ENCODE data around the gene SNRPA1. TPM values are rescaled to one million over a fixed set of nuclear protein-coding genes. Genes with fewer than 3 reads are reported as not detected.

Gene SNRPA1
- total RNA-seq, 1 donor from 2014 or later: 30.4 TPM

- ATAC-seq (peak; percentile 51), DNase-seq (ENCODE audit: missing footprints) (no peak)
- intact Hi-C loops (cut with DNase I): loop anchor here (5.0 kb wide), 1 partner anchor 642 kb away; no protein-coding TSS in a partner anchor
These were observed 25.4 kb downstream of the SNRPA1 start for GRCh38 chr15:101269479-101270223.

DNA sequence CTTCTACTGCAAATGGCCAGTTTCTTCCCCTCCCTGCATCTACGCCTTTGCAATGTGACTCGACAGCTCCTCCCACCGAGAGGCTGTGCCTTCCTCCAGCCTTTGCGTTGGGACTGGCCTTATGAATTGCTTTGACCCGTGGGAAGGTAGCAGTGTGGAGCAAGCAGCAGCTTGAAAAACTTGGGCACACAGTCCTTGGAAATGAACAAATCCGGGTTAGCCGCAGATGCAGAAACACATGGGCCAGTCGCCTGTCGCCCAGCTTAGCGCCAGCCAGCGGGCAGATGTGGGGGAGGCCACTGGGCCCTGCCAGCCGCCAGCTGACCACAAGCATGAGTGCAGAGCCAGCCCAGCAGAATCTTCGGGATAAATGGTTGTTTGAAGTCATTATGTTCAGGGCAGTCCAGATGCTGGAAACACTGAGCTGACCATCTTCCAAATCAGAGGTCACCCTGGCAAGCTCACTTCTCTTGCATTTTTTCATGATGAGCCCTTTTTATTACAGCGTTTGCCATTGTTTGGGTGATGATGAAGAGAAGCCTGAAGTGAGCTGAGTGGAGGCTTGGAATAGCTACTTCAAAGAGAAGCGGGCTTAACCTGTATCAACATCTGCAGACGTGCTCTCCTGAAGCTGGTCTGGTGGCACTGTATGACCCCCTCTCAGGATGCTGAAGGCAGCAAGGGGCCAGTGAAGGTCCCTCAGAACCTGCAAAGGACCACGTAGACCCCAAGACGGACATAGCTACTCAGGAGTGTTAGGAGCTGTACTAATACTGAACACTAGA lies 27.5 kb downstream of the SNRPA1 start:
- ATAC-seq: peak; percentile 63
- DNase-seq (ENCODE audit: missing footprints): no peak
- intact Hi-C loops (cut with DNase I): loop anchor here (5.0 kb wide), 1 partner anchor 640 kb away; no protein-coding TSS in a partner anchor

GRCh38 chr15:101266787-101267186 lies 28.3 kb downstream of the SNRPA1 start:
- intact Hi-C loops (cut with DNase I): loop anchor here (5.0 kb wide), 1 partner anchor 639 kb away; no protein-coding TSS in a partner anchor
- ATAC-seq: peak; percentile 3
- no peak for DNase-seq (ENCODE audit: missing footprints)

GRCh38 chr15:101266034-101266433 lies 29.0 kb downstream of the SNRPA1 start:
- no peak for ATAC-seq
- DNase-seq (ENCODE audit: missing footprints): no peak
- intact Hi-C loops (cut with DNase I): loop anchor here (5.0 kb wide), 1 partner anchor 639 kb away; no protein-coding TSS in a partner anchor

GRCh38 chr15:101264911-101265641 lies 30.0 kb downstream of the SNRPA1 start:
- DNase-seq (ENCODE audit: missing footprints) (no peak), ATAC-seq (no peak)
- intact Hi-C loops (cut with DNase I): loop anchor here (5.0 kb wide), 1 partner anchor 638 kb away; no protein-coding TSS in a partner anchor

DNA sequence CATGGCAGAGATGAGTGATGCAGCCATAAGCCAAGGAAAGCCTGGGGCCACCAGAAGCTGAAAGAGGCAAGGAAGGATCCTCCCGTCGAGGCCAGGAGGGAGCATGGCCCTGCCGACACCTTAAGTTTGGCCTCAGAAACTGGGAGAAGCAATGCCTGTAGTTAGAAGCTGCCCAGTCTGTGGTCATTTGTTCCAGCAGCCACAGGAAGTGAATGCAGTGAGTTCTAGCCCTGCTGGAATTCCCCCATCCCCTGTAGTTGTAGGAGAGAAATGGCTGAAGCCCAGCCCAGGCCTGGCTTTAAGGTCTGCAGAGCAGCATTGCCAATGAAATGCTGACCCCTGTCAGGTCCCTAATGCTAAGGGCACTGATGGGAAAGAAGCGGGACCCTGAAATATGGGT lies 31.0 kb downstream of the SNRPA1 start:
- no peak for DNase-seq (ENCODE audit: missing footprints)
- no peak for ATAC-seq
- intact Hi-C loops (cut with DNase I): no loop called here

- no peak for ATAC-seq
- intact Hi-C loops (cut with DNase I): no loop called here
These were observed 32.5 kb downstream of the SNRPA1 start for GRCh38 chr15:101262551-101262950.

GRCh38 chr15:101258238-101259144 lies 36.6 kb downstream of the SNRPA1 start:
- no peak for DNase-seq (ENCODE audit: missing footprints)
- intact Hi-C loops (cut with DNase I): loop anchor here (1.0 to 5.0 kb wide), 3 partner anchors 169 to 341 kb away; partner anchors contain the start of gene LRRK1
- ATAC-seq: peak; percentile 53

More at GRCh38 chr15:101262551-101262950, 32.5 kb downstream of the SNRPA1 start:
- no peak for DNase-seq (ENCODE audit: missing footprints)

DNA sequence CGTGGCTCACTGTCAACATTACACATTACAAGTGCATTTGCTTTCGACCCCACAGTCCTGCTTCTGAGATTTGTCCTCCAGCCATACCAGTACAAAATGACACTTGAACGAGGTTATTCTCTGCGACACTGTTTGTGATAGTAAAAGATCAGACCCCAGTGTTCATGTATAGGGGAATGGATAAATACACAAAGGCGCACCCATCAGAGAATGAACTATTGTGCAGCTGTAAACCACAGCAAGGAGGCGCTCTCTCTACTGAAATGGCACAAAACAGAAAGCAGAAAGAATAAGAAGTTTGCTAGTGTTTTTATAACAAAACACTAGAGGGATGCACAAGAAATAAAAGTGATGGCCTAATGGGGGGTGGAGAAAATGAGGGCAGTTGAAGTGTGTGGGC lies 38.3 kb downstream of the SNRPA1 start:
- intact Hi-C loops (cut with DNase I): loop anchor here (5.0 kb wide), 1 partner anchor 339 kb away; the partner anchor contains the start of gene LRRK1
- ATAC-seq: no peak
- no peak for DNase-seq (ENCODE audit: missing footprints)

GRCh38 chr15:101255615-101256241 lies 39.3 kb downstream of the SNRPA1 start:
- DNase-seq (ENCODE audit: missing footprints) (no peak), ATAC-seq (peak; percentile 47)
- intact Hi-C loops (cut with DNase I): loop anchor here (5.0 kb wide), 1 partner anchor 338 kb away; the partner anchor contains the start of gene LRRK1

- no peak for ATAC-seq
- intact Hi-C loops (cut with DNase I): loop anchor here (5.0 kb wide), 1 partner anchor 338 kb away; the partner anchor contains the start of gene LRRK1
- no peak for DNase-seq (ENCODE audit: missing footprints)
These were observed 40.0 kb downstream of the SNRPA1 start for GRCh38 chr15:101255051-101255395.

GRCh38 chr15:101254157-101255050 lies 40.6 kb downstream of the SNRPA1 start:
- ATAC-seq (no peak), DNase-seq (ENCODE audit: missing footprints) (no peak)
- intact Hi-C loops (cut with DNase I): loop anchor here (5.0 kb wide), 1 partner anchor 337 kb away; the partner anchor contains the start of gene LRRK1

DNA sequence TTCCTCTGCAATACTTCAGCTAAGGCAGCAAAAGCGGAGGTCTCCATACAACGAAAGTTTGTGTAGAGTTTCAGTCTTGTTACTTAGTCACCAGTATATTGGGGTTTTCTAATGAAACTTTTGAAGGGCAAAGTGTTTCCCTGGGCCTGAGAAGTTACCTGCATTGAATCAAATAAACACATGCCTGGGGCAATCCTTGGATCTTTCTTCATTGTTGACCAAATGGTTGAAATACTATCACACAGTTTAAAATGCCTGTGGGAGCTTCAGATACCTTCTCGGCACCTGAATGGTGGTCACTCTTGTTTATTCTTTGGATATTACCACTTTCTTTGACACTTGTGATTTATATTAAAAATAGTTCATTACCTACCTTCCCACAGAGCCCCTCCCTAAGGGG lies 42.2 kb downstream of the SNRPA1 start:
- ATAC-seq: no peak
- intact Hi-C loops (cut with DNase I): no loop called here
- no peak for DNase-seq (ENCODE audit: missing footprints)

DNA sequence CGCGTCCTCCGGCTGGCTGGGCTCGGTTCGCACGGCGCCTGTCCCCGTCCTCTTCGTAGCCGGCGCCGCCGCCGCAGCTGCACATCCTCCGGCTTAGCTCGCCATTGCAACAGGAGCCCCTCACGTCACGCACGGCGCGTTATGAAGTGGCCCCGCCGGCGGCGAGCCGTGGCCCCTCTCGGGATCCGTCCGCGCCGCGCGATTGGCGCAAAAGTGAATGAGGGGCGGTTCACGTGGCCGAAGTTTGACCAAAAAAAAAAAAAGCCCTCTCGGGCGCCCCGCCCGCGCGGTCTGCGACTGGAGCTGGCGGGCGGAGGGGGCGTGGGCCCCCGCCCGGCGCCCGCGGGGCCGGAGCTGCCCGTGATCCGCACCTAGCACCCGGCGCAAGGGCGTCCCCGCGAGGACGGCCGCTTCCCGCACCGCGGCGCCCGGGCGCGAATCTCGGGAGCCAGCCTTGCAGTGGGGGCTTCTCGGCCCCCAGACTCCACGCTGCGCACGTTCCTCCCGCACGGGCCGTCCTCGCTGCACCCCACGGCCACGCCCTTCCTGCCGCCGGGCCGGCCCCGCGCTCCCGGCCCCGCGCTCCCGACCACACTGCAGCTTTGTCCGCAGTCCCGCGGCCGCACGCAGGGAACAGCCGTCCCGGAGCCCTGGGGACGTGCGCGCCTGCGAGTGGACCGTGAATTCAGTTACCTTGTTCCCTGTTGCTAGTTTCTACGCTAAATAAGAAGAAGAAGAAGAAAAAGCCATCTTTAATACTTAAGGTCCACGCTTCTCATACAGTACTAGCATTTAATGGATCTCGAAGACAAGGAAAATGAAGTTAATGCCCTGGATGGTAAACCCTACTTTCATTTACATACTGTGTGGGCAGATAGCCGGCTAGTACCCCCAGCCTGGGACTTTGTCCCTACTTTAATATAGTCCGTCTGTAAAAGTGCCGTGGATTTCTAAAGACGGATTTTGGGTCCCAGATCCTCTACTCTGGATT lies 42.9 kb downstream of the SNRPA1 start, which contains the start of gene CHSY1:
CHSY1 (minus strand) TSS at position 219 of the 991 bp plus-strand sequence. CDS start 592 bp downstream, outside the sequence.
- intact Hi-C loops (cut with DNase I): loop anchor here (1.0 to 2.0 kb wide), 2 partner anchors 63 to 131 kb away; no protein-coding TSS in a partner anchor
- ATAC-seq: peak; percentile 86
- DNase-seq (ENCODE audit: missing footprints): peak; percentile 97

All from Right ventricle myocardium inferior (tissue), 1 donor.